HG02623 (cell line): Measurements from ENCODE around the gene PAX3.

ENCODE experiments used
- ATAC-seq: cut with Tn5 transposase; IDR thresholded peaks from one replicate; pipeline ENCODE4 v1.9.1; 2021; ENCODE audit warnings: moderate library complexity; ENCODE audit not compliant: unreplicated experiment

The PAX3 gene

GRCh38 chr2:222296911-222297599, 1.7 kb downstream of the PAX3 start:
- ATAC-seq, result no peak

DNA sequence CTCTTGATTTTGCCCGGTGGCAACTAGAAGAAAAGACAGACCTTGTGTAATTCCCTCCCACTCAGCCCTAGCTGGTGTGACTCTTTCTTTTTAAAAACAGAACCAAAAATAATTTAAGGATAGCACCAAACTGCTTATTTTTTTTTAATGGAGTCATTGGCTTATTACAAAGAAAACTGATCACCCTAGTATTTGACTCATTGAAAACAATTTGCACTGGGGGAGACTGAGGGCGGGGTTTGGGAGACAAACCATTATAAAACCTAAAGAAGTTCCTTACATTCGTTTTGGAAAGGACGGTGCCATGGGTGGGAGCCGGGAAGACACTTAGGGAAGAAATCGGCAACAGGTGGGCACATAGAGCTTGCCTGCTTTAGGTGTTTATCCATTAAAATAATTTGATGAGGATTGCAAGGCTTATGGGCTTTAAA, 2.5 kb downstream of the PAX3 start:
- no peak for ATAC-seq

DNA sequence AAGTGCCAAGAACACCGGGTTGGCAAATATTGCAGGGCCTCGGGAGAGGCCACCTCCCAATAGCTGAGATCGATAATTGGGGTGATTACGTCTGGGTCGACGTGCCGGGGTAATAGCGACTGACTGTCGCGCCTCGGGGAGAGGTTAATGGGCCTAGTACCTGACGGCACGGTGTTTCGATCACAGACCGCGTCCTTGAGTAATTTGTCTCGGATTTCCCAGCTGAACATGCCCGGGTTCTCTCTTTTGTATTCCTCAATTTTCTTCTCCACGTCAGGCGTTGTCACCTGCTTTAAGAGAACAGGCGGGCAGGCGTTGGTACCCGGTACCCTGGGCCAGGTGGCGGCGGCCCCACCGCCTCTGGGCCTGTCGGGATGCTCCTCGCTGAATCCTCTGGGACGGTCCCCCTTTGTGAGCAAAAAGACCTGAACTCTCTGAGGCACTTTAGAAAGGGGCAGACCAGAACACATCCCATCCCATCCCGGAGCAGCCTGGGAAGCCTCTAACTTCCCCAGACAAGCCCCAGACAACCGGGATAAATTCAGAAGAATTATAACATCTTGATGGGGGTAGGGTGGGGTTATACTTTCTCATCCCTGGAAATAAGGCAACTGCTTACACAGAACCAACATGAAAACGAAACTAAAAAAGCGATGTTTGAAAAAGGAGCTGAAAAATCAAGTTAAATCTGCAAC, 3.3 kb downstream of the PAX3 start:
- ATAC-seq, result no peak

DNA sequence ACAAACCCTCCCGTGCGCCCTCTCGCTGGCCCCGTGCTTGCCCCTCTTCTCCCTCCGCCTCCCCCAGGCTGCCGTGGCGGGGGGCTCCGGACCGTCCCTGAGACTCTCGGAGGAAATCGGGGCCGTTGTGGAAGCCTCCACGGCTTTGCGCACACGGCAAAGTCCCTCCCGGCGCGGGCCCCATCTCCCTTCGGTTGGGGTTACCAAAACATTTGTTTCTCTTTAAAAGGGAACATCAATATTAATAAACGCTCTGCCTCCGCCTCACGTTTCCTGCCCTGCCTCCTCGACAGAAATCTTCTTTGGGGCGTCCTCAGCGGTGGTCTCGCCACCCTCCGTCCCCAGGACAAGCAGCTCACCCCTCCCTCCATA, 3.8 kb downstream of the PAX3 start:
- no peak for ATAC-seq

- no peak for ATAC-seq
These were observed 4.9 kb downstream of the PAX3 start for GRCh38 chr2:222293660-222294630.

DNA sequence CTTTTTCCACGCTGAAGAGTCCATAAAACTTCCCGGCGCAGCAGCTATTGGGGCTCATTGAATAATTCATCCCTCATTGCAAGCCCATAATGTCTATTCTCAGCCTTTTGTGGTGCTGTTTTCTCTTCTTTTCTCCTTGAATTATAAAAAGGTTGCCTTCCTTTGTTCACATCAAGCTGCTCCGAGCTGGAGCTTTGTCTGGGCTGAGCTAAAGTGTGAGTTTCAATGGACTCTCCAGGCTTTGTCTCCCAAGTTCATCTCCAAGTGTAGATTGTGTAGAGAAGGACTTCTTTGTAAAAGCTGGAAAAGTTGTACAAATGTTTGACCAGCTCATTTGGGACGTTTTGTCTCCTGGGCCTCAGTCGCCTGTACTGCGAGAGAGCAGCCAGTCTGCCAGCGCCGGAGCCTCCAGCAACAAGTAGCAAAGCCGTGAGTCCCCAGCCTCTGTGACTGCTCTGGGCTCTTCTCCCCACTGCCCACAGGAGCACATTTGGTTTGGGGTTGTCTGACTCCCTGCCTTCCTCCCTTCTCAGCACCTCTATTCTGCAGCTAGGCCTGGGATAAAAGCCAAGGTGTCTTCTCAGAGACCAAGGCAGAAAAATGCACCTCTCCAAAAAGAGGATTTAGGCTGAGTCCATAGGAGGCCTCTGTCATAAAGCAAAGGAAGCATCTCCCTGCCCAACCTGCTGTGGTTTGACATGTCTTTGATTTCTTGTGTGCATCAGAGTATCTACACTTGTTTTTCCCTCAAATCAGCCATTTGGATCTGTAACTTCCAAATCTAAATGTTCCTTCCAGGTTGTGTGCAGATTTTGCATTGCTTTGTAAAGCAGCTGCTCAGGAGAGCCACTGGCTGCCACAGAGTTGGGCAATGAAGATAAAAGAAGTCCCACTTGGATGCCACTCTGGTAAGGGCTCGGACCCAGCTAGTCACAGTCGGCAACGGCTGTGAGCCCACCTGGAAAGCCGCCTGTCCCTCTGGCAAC, 6.4 kb downstream of the PAX3 start:
- ATAC-seq, result no peak

- no peak for ATAC-seq
These were observed 7.3 kb downstream of the PAX3 start for GRCh38 chr2:222291485-222291841.

DNA sequence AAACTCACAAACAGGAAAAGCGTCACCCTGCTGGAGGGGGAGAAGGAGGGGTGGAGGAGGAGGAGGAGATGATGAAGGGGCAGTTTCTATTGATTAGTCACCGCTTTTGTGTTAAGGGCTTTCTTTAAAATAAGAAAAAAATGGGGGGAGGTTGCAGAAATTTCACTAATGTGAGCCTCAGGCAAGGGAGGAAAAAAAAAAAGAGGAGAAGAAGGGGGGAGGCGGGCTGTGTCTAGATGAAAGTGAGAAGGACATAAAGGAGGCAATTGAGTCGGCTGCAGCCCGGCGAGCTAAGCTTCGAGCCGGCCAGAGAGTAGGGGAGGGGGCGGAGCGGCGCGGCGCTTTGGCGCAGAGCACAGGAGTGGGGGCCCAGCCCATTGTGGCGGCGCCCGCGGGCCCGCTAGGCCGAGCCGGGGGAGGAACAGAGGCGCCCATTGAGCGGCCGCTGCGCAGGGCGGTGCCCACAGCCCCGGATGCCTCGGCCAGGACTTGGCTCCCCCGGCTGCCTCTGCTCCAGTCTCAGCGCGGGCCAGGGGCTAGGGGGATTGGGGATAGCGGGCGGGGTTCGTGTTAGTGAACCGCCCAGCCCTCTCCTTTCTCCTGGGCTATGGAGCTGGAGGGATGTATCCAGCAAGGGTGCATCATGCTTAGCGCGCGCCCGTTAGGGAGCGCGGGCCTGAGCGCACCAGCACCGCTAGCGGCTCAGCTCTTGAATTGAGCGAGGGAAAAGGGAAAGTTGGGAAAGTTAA, 7.9 kb downstream of the PAX3 start:
- no peak for ATAC-seq

DNA sequence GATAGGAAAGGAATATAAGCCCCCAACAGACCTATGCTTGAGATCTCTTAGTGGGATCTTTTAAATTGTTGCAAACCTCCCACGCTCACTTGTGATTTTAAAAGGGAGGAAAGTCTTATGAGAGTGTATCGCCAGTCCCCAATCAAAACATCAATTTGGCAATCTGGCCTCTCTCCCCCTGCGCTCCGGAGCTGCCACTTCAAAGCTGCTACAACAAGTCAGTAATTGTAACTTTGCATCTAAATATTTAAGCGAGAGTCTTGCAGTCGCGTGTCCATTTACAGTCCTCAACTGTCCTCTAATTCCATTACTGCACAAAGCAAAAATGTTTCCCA, 8.4 kb downstream of the PAX3 start:
- no peak for ATAC-seq

GRCh38 chr2:222289278-222290160, 9.3 kb downstream of the PAX3 start:
- no peak for ATAC-seq

DNA sequence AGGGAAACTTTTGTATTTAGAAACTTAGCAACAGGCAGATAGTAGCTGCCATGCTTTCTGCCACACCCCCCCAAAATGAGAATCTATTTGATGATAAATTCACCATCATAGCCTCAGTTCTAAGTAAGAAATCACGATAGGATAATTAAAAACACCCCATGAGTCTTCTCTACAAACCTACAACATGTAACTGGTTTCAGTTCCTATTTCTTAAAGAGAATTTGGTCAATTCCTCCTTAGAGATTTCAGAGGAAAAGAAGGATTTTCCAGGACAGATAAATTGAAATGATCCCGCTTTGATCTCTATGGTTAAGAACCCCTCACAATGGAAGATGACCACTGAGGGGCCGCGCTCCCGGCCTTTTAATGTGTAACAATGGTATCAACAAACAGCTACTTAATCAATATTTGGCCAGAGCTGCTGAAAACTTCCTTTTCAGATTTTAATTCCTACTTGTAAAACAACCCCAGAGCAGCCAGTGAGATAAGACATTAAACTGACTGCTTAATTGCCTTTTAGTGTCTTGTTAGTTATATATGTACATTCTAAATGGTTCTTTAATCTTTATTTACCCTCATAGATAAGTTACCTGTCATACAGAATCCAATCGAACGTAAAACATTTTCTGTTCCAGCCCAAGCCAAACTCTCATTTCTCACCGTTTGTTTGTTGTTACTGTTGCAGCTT, 10.1 kb downstream of the PAX3 start:
- ATAC-seq, result no peak

DNA sequence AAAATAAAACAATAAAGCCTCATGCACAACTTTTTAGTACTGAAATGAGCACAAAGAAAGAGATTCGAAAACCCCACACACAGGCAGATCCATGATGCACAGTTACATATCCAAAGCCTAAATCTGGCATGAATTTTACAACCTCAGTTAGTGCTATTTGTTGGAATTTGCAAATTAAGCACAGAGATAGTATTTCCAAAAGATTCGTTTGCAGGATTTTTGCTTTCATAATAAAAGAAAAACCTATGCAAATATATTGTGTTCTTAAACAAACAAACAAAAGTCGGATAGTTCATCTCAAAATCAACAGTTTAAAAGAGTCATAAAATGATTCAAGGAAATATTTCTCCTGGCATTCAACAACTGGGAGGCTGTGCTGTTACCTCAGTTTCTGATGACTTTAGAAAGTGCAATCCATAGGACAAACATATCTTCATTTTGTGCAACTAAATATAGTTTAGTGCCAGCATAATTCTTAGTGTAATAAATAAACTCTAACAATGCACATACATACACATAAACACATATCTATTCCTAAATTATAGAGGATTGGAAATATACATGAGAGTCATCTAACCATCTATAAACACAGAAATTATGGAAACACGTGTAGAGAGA, 10.8 kb downstream of the PAX3 start:
- ATAC-seq, result no peak

DNA sequence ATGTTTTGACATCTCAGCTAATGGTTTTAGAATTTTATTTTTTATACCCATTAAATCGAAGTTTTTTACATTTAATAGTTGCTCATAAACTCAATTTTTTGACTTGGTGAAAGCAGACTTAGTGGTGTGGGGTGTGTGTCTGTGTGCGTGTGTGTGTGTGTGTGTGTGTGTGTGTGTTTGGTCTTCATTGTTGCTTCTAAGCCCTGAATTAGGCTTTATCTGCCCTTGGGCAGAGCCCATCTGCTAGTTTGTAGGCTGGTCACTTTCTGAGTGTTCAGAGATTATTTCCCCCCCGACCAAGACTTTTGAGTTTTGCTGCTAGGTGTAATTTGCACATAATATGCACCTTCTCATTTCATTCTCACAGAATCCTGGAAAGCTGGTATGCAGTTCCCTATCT, 14.3 kb downstream of the PAX3 start:
- no peak for ATAC-seq

GRCh38 chr2:222283634-222284033, 15.2 kb downstream of the PAX3 start:
- ATAC-seq, result no peak

DNA sequence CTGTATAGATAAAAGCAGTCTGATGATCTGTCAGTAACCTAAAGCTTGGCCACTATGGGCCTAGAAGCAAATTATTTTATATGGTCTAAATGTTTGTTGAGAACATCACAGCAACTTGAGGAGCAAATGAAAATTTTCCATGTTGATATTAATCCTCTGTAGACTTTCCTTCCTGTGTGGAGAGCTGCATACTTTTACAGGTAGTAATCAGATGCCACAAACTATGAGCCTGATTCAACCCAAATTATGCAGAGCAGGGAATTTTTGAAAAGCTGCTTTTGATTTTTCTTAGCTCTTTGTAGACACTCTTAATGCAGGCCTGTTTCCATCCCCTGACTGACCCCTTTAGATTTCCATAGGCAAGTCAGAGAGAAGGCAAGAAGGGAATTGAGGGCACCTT, 17.3 kb downstream of the PAX3 start:
- no peak for ATAC-seq

DNA sequence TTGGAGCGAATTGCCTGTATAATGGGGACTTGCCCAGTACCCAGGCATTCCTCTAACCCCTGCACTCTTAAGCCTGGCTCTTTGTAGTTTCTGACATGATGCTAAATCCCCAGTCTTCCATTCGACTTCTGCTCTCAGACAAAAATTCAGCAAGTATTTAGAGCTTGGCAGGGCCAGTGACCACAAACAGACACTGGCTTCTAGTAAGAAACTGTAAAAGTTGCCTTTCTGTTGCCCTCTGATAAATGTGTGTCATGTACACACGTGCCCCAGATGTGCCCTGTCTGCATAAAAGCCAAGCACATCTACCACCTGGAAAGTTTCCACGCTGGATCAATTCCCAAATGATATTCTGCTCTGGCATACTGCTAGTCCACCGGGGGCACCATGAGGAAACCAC, 18.0 kb downstream of the PAX3 start:
- no peak for ATAC-seq

GRCh38 chr2:222272446-222273015, 26.3 kb downstream of the PAX3 start:
- ATAC-seq, result no peak

GRCh38 chr2:222271854-222272253, 26.9 kb downstream of the PAX3 start:
- no peak for ATAC-seq
